CD14-positive monocyte (primary cell): ENCODE results near the gene MS4A4E. TPM values are rescaled to one million over a fixed set of nuclear protein-coding genes. Genes with fewer than 3 reads are reported as not detected.
A peak's percentile ranks its signal among the peaks of the same experiment; 100 is the strongest.

ENCODE experiments used
- DNase-seq, 3 donors: peaks; one replicate each; pipeline ENCODE4 v3.0.0-alpha.2; 2011 to 2022
- H2AFZ ChIP-seq: 2 replicates; pipeline ENCODE4 v1.6.0; 2012; ENCODE audit warnings: mild to moderate bottlenecking, low read depth, low read length, inconsistent platforms; ENCODE audit not compliant: insufficient read depth, poor library complexity, severe bottlenecking
- H3K27ac ChIP-seq, 2 donors: 1 replicate in 1 of 2; 2 replicates in 1 of 2; pipeline ENCODE4 v1.5.1; 2012 to 2013; ENCODE audit warnings: low read length in 2 of 2, control low read depth in 1 of 2, inconsistent platforms in 1 of 2, low read depth in 1 of 2, mild to moderate bottlenecking in 1 of 2
- H3K27me3 ChIP-seq, 2 donors: one replicate each; pipeline versions ENCODE4 v1.6.0 to v1.6.1; 2011 to 2013; ENCODE audit warnings: low read length in 2 of 2; ENCODE audit not compliant: control insufficient read depth in 2 of 2, insufficient read depth in 2 of 2
- H3K36me3 ChIP-seq, 2 donors: replicated peaks in 1 of 2; 1 replicate in 1 of 2; 2 replicates in 1 of 2; pipeline versions ENCODE4 v1.5.1 to v1.6.1; 2012 to 2013; ENCODE audit warnings: low read length in 2 of 2, control low read depth in 1 of 2, inconsistent platforms in 1 of 2, mild to moderate bottlenecking in 1 of 2; ENCODE audit not compliant: insufficient read depth in 2 of 2, control insufficient read depth in 1 of 2
- H3K4me1 ChIP-seq, 2 donors: 1 replicate in 1 of 2; 2 replicates in 1 of 2; pipeline versions ENCODE4 v1.5.1 to v1.6.1; 2012 to 2013; ENCODE audit warnings: low read length in 2 of 2, control low read depth in 1 of 2, inconsistent platforms in 1 of 2, mild to moderate bottlenecking in 1 of 2, moderate library complexity in 1 of 2; ENCODE audit not compliant: insufficient read depth in 2 of 2, control insufficient read depth in 1 of 2
- H3K4me2 ChIP-seq: replicated peaks from 2 replicates; pipeline ENCODE3; 2012; ENCODE audit warnings: low read length, moderate library complexity, mild to moderate bottlenecking; ENCODE audit not compliant: poor library complexity, severe bottlenecking; ENCODE audit errors: extremely low read depth
- H3K4me3 ChIP-seq, 3 experiments: fragments of 200-600 bp in 1 of 3; sonication (generic) in 1 of 3; replicated peaks in 1 of 3; 1 replicate in 2 of 3; 2 replicates in 1 of 3; pipeline ENCODE4 v1.5.1; 2011 to 2013; ENCODE audit warnings: low read length in 3 of 3, mild to moderate bottlenecking in 3 of 3, control low read depth in 2 of 3, low read depth in 2 of 3, inconsistent platforms in 1 of 3, moderate library complexity in 1 of 3
- H3K79me2 ChIP-seq: 2 replicates; pipeline ENCODE4 v1.6.0; 2012; ENCODE audit warnings: mild to moderate bottlenecking, control low read depth, inconsistent platforms, low read length, moderate library complexity; ENCODE audit not compliant: insufficient read depth
- H3K9ac ChIP-seq: 2 replicates; pipeline ENCODE4 v1.6.0; 2017; ENCODE audit warnings: low read length, mild to moderate bottlenecking; ENCODE audit not compliant: insufficient read depth, poor library complexity, severe bottlenecking
- H3K9me3 ChIP-seq, 2 donors: replicated peaks in 1 of 2; 1 replicate in 1 of 2; 2 replicates in 1 of 2; pipeline versions ENCODE4 v1.5.1 to v1.6.1; 2012 to 2013; ENCODE audit warnings: low read length in 2 of 2, control low read depth in 1 of 2; ENCODE audit not compliant: control insufficient read depth in 1 of 2, insufficient read depth in 1 of 2
- H4K20me1 ChIP-seq: 2 replicates; pipeline ENCODE4 v1.6.0; 2012; ENCODE audit warnings: mild to moderate bottlenecking, low read length, control low read depth, moderate library complexity; ENCODE audit not compliant: insufficient read depth
- H3K27ac Mint-ChIP-seq, 7 donors: one replicate each; pipeline ENCODE4 v1.8.0; 2020; ENCODE audit warnings: mild to moderate bottlenecking in 7 of 7, mixed read lengths in 7 of 7, moderate library complexity in 6 of 7, inconsistent platforms in 2 of 7
- H3K27me3 Mint-ChIP-seq, 3 donors: one replicate each; pipeline ENCODE4 v1.8.0; 2021 to 2022; ENCODE audit warnings: low read depth in 3 of 3, mild to moderate bottlenecking in 3 of 3, mixed read lengths in 3 of 3, moderate library complexity in 3 of 3, inconsistent platforms in 1 of 3
- H3K36me3 Mint-ChIP-seq, 2 donors: one replicate each; pipeline ENCODE4 v1.8.0; 2020; ENCODE audit warnings: mixed read lengths in 2 of 2, inconsistent platforms in 1 of 2, mild to moderate bottlenecking in 1 of 2
- H3K4me1 Mint-ChIP-seq: one replicate; pipeline ENCODE4 v1.8.0; 2020; ENCODE audit warnings: mild to moderate bottlenecking, mixed read lengths
- H3K4me3 Mint-ChIP-seq, 2 donors: one replicate each; pipeline ENCODE4 v1.8.0; 2020; ENCODE audit warnings: mild to moderate bottlenecking in 2 of 2, mixed read lengths in 2 of 2, moderate library complexity in 1 of 2
- H3K9me3 Mint-ChIP-seq, 7 donors: one replicate each; pipeline ENCODE4 v1.8.0; 2020 to 2022; ENCODE audit warnings: mixed read lengths in 7 of 7, mild to moderate bottlenecking in 6 of 7, moderate library complexity in 6 of 7, inconsistent platforms in 2 of 7
- WGBS: methylation state at CpG from one replicate; pipeline ENCODE4 v1.1.5; 2013; ENCODE audit warnings: missing lambda C conversion rate; ENCODE audit not compliant: insufficient coverage; 5-methylcytosine and 5-hydroxymethylcytosine counted together
- intact Hi-C, 2 donors: fragments of 100-400 bp; cut with micrococcal nuclease; formaldehyde crosslinking; loops; one replicate each; pipeline versions ENCODE4 v1.15.0 to v1.15.1; 2023
- polyA minus RNA-seq: library from RNA; depleted of rRNA, polyadenylated mRNA; stranded (reverse); fragments of >200 nt; gene quantifications from 2 replicates; pipeline ENCODE4 v1.2.3, GENCODE V29; 2012
- polyA plus RNA-seq, 3 donors: library from polyadenylated mRNA; depleted of rRNA in 1 of 3; unstranded in 2 of 3; stranded (reverse) in 1 of 3; fragments of 300-500 nt in 2 of 3; fragments of >200 nt in 1 of 3; fragmentation: Illumina TruSeq in 2 of 3; gene quantifications; 1 replicate in 2 of 3; 2 replicates in 1 of 3; pipeline ENCODE4 v1.2.3, GENCODE V29; 2012 to 2021
- total RNA-seq, 12 experiments: library from RNA in 1 of 12; stranded (reverse) in 1 of 12; fragments of 120-200 nt in 1 of 12; gene quantifications; one replicate each; pipeline ENCODE4 v1.2.4 and lab custom pipeline; 2013 to 2026; ENCODE audit warnings: mixed read lengths in 6 of 12, inconsistent platforms in 1 of 12
- TF ChIP-seq, protein P1 (sequence below): fragments of 200-600 bp; IDR thresholded peaks from one replicate; pipeline ENCODE4 v1.8.0; 2022; ENCODE audit warnings: antibody characterized with exemption, mild to moderate bottlenecking

The MS4A4E gene
- total RNA-seq (2013), result 9.4 TPM
- polyA plus RNA-seq, result 10 to 100 TPM in 1 of 3 donors, 1 to 10 TPM in 1, under 1 TPM in 1; 1.00 to 10.2 (median 1.1) TPM
- polyA minus RNA-seq, result 1.8 and 2.1 TPM in 2 replicates
- 1.5 to 26.0 (median 15.5) reads per million in 11 experiments for total RNA-seq (lab: John Stamatoyannopoulos, UW)

DNA sequence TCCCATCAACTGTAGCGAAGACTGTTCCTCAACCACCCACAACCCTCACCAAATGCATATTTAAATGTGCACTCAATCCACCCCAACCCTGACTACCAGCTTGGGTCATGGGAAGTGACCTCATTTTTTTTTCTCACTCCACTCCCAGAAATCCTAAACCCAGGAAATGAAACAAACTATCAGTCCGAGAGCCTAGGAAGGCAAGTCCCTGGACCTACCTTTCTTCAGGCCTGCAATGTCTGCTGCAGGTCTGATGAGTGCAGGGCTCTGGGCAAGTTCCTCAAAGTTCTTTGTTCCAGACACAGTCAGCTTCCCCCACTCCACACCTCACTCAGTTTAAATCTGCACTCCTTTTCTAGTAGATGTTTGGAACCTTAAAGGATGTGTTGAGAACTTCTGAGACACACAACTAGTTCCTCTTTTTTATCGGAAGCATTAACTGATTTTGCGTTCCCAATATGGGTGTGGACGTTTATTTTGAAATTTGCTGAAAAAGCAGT is at the start of gene MS4A4E:
Gene MS4A4E (minus strand): TSS at position 398 of the 500 bp plus-strand sequence. CDS start 13,082 bp downstream, outside the sequence.
- intact Hi-C loops, result loop anchor here (5.0 to 10.0 kb wide), 2 partner anchors 58 to 60 kb away; partner anchors contain the start of gene MS4A6A (in 2 of the 2)
- DNase-seq, result peak in 2 of 3 donors; percentile 64 to 71
- 10% methylated on average over 1 of the region's 5 CpGs for WGBS
- H3K4me1 Mint-ChIP-seq, result peaks cover 52% of the 10 kb centered on the region
- Histone ChIP-seq H3K9ac (no peak within 1 kb of the TSS), H3K27me3 (no peaks in the 10 kb centered on the region), H4K20me1 (no peaks in the 10 kb centered on the region), H3K4me1 (peaks cover 46 to 53% of the 10 kb centered on the region in 2 donors), H3K36me3 (no peaks in the 10 kb centered on the region), H3K27ac (peak within 1 kb of the TSS; percentile 65 to 77), H3K9me3 (no peaks in the 10 kb centered on the region), H3K4me3 (peak within 1 kb of the TSS; percentile 34 to 66 (median 63)), H3K4me2 (peak within 1 kb of the TSS; percentile 63), H3K79me2 (peaks cover 44% of the 10 kb centered on the region), H2AFZ (peak within 1 kb of the TSS; percentile 27)
- peaks cover 0 to 2% (median 0%) of the 10 kb centered on the region in 7 donors for H3K9me3 Mint-ChIP-seq
- peak within 1 kb of the TSS; percentile 88 to 94 (median 91) for H3K27ac Mint-ChIP-seq
- TF ChIP-seq, protein P1, sequence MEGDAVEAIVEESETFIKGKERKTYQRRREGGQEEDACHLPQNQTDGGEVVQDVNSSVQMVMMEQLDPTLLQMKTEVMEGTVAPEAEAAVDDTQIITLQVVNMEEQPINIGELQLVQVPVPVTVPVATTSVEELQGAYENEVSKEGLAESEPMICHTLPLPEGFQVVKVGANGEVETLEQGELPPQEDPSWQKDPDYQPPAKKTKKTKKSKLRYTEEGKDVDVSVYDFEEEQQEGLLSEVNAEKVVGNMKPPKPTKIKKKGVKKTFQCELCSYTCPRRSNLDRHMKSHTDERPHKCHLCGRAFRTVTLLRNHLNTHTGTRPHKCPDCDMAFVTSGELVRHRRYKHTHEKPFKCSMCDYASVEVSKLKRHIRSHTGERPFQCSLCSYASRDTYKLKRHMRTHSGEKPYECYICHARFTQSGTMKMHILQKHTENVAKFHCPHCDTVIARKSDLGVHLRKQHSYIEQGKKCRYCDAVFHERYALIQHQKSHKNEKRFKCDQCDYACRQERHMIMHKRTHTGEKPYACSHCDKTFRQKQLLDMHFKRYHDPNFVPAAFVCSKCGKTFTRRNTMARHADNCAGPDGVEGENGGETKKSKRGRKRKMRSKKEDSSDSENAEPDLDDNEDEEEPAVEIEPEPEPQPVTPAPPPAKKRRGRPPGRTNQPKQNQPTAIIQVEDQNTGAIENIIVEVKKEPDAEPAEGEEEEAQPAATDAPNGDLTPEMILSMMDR, result no peak
- peaks cover 5% of the 10 kb centered on the region in 2 donors for H3K36me3 Mint-ChIP-seq
- H3K27me3 Mint-ChIP-seq, result no peaks in the 10 kb centered on the region
- H3K4me3 Mint-ChIP-seq, result peak within 1 kb of the TSS; percentile 78 to 96

DNA sequence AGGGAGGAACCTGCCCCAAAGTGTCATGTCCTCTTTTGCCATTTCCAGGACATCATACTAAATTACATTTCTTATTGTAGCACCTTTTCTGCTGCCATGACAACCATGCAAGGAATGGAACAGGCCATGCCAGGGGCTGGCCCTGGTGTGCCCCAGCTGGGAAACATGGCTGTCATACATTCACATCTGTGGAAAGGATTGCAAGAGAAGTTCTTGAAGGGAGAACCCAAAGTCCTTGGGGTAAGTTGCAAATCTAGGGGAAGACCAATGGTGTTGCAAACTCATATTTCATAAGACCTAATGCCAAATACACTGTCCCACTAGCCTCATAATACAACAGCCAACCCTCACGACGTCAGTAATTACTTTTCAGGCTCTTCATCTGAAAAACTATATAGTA is 49.2 kb upstream of the MS4A4E start:
- no peak overlapping the region for H2AFZ ChIP-seq
- peaks cover 14% of the 10 kb centered on the region for H3K4me1 Mint-ChIP-seq
- DNase-seq, result no peak
- intact Hi-C loops, result no loop called here
- TF ChIP-seq, protein P1, result no peak
- peak overlapping the region in 2 of 7 donors; percentile 50 to 55 for H3K27ac Mint-ChIP-seq
- no peaks in the 10 kb centered on the region for H3K27me3 Mint-ChIP-seq
- H3K27me3 ChIP-seq, result no peaks in the 10 kb centered on the region
- H3K79me2 ChIP-seq, result peaks cover 70% of the 10 kb centered on the region
- H3K36me3 ChIP-seq, result peaks cover 19 to 62% of the 10 kb centered on the region in 2 donors
- H3K27ac ChIP-seq, result no peak overlapping the region
- WGBS, result no CpG with 5 or more reads among the region's 2 CpGs
- no peak overlapping the region for H3K9ac ChIP-seq
- H3K4me1 ChIP-seq, result no peaks in the 10 kb centered on the region
- H4K20me1 ChIP-seq, result no peaks in the 10 kb centered on the region
- H3K9me3 ChIP-seq, result peaks cover 0 to 5% of the 10 kb centered on the region in 2 donors
- H3K36me3 Mint-ChIP-seq, result peaks cover 42 to 64% of the 10 kb centered on the region in 2 donors
- H3K4me3 ChIP-seq, result no peak overlapping the region
- H3K4me3 Mint-ChIP-seq, result no peak overlapping the region
- H3K4me2 ChIP-seq, result no peak overlapping the region
- H3K9me3 Mint-ChIP-seq, result peaks cover 0 to 12% (median 5%) of the 10 kb centered on the region in 7 donors
